Stimulated activated CD8-positive, alpha-beta memory T cell treated with anti-CD3 and anti-CD28 coated beads, Interleukin-7, amount 100 ng/mL, for 4 hours (primary cell): Measurements from ENCODE around the gene RPA1.
"Not testable (repeated sequence)": the region's sequence is repeated elsewhere in the genome, so short reads cannot be mapped to it uniquely, and the experiment has no call there.

ENCODE experiments used
- DNase-seq, 2 donors: peaks; one replicate each; pipeline ENCODE4 v3.0.0-alpha.2; 2020; ENCODE audit warnings: low read depth in 2 of 2

RPA1 gene

DNA sequence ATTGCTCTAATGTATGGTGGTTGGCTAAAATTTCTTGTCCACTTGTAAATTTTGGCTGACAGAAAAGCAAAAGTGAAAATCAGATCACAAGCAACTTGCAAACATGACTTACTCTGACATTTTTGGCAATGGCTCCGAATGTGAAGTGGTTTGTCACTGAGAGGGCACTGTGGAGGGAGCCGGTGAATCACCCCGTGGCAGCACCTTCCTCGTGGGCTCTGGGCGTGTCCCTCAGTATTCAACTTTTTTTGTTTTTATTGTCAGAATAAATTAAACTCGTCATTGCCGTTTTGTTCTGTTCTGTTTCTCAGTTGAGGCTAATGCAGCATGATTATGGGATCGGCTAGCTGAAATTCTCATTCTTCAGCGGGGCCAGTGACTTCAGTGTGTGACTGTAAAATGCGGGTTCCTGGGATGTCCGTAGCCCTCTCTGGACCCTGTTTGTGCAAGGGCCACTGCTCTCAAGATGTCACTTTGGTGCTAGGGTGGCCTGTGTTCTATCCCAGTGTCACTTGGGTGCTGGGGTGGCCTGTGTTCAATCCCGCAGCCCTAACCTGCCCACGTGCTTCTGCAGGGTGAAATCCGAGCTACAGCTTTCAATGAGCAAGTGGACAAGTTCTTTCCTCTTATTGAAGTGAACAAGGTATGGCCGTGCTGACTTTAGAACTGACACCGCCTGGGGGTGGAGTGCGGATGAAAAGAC is 48.8 kb downstream of the RPA1 start:
- no peak for DNase-seq

GRCh38 chr17:1880851-1881630 is 51.2 kb downstream of the RPA1 start:
- no peak for DNase-seq

GRCh38 chr17:1882836-1883235 is 53.0 kb downstream of the RPA1 start:
- no peak for DNase-seq

DNA sequence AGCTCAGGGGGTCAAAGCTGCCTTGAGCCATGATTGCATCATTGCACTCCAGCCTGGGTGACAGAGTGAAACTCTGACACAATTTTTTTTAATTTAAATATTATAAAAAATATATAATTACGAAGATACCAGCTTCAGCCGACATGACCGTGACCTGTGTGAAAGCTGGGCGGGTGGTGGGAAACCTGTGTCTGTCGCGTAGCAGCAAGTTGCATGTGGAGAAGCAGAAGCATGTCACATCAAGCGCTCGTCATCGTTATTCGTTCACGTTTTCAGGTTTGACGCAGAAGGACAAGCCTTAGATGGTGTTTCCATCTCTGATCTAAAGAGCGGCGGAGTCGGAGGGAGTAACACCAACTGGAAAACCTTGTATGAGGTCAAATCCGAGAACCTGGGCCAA is 53.7 kb downstream of the RPA1 start:
- no peak for DNase-seq

GRCh38 chr17:1888741-1889140 is 58.9 kb downstream of the RPA1 start:
- DNase-seq, result no peak

DNA sequence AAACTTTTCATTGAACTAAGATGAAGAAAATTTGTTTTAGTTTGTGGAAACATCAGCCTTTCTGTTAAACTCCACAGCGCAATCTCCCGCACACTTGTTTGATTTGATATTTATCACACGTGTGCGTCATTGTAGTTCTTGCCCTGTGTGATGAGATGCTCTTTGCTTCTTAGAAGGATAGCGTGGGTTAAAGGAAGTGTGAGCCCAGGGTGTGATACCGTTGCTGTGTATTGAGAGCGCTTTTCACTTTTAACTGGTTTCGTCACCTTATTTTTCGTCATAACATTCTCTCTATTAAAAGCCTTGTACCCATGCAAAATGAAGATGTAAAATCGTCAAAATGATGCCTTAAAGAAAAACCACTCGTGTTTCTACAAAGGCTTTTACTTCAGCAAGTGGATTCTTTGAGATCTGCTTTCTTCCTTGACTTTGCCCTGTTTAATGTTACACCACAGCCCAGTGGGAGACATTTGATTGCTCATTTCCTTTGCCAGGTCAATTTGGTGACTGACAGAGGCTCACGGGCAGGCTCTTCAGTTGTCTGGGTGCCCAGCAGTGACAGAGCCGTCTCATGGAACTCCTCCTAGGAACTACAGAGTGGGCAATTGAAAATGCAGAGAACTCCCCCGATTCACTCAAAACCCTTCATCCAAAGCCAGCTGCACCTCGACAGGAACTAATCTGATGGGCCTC is 61.1 kb downstream of the RPA1 start:
- peak in 1 of 2 donors; percentile 20 for DNase-seq

DNA sequence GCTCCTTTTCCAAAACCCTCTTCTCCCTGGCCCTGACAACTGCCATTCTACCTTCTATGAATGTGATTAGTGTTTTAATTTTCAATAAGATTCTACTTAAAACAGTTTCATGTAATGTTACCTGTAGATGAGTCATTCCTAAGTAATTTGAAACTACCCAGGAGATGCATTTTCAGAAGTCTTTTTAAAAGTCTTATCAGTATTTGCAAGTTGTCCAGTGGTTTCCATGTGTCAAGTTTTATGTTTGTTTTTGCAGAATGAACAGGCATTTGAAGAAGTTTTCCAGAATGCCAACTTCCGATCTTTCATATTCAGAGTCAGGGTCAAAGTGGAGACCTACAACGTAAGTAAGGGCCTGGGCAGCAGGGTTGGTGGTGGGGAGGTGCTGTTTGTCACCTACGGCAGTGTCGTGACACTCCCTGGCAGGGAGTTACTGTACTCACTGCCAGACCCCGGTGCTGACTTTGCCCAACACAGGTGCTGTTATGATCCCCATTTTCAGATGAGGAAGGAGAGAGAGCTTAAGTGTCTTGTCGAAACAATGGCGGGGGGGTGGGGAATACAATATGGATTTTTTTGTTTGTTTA is 65.0 kb downstream of the RPA1 start:
- no peak for DNase-seq

- DNase-seq, result not testable (repeated sequence)
Measured at GRCh38 chr17:1895479-1895878, 65.7 kb downstream of the RPA1 start.

GRCh38 chr17:1896243-1897104 is 66.7 kb downstream of the RPA1 start:
- DNase-seq, result no peak

DNA sequence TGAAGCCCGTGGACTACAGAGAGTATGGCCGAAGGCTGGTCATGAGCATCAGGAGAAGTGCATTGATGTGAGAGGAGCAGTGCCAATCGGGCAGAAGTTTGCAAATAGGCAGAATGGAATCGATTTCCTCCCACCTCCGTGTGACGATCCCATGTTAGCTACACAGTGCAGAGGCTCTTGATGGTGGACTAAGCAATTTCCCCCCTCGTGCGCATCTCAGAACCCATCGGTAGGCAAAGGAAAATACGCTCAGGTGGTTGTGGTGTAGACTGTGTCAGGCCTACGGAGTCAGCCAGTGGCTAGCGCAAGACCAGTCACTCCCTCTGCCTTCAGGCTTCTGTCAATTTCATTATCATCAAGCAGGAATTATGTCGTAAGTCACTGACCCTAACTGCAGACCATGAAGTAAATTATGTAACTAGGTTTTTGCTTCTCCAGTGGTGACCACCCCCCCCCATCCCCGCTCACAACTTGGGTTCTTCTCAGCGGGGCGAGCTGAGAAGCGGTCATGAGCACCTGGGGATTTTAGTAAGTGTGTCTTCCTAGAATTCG is 67.4 kb downstream of the RPA1 start:
- DNase-seq, result no peak

GRCh38 chr17:1898332-1898731 is 68.5 kb downstream of the RPA1 start:
- no peak for DNase-seq

GRCh38 chr17:1898872-1899271 is 69.1 kb downstream of the RPA1 start:
- DNase-seq, result no peak

GRCh38 chr17:1899403-1900000 is 69.7 kb downstream of the RPA1 start:
- no peak for DNase-seq

DNA sequence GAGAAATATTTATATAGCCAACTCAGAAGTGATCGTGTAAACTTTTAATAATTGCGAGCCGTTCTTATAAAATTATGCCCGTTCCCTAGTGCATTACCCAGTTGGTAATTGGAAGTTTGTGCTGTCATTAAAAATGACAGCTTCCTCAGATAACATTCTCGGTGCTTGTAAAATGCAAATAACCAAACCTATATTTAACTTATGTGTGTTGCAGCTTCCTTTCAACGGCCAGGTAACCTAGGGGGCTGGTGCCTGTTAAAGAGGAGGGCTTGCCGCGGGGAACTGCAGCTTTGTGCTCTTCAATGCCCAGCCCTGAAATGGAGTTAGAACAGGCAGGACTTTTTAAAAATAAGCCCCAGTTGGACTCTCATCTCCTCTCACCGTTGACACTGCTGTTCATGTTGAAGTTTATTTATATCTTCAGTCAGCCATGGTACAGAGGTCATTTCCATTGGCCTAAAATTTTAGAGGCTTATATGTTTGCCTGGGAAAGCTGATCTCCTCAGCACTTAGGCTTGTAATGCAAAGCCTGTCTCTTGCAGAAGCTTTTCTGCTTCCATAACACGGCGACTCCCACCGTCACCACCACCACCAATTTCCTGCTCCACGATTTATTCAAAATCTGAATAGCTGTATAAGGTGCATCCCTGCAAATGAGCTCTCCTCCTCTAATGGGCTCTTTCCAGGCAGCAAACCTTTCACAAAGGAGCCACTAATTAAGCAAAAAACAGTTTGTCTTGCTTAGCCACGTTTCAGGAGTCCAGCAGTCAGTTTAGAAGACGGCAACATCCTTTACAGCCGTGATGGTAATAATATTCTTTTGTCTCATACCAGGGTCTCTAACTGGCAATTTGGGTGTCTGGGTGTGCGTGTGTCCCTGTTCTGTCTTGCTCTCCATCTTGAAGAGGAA is 74.7 kb downstream of the RPA1 start:
- DNase-seq, result no peak

DNA sequence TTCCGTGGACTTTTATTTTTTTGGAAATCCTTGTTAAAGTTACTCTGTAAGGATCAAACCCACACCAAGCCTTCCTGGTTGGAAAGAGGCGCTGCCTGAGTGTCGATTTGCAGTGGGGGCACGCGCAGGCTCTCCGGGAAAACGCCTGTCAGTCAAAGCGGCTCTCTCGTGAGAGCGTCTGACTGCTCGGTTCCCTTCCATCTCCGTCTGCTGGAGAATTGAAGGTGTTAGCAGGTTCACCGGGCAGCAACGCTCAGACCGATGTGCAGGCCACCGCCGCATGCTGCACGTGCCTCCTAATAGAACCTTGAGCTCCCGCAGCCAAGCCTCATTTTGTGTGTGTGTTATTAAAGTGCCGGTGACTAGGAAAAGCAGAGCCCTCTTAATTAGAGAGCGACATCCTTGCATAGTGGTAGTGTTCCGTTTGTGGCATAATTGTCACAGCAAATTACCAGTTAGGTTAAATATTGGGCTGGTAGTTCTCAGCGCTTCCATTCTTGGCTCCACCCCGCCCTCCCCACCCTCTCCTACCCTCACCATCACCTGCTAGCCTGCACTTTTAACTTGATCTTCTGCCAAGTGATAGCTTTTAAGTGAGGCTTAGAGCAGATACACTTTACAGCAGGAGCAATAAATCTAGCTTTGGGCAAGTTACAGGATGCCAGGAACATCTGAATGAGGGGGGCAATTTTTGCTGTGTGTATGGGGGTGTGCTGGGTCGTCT is 75.5 kb downstream of the RPA1 start:
- no peak for DNase-seq

DNA sequence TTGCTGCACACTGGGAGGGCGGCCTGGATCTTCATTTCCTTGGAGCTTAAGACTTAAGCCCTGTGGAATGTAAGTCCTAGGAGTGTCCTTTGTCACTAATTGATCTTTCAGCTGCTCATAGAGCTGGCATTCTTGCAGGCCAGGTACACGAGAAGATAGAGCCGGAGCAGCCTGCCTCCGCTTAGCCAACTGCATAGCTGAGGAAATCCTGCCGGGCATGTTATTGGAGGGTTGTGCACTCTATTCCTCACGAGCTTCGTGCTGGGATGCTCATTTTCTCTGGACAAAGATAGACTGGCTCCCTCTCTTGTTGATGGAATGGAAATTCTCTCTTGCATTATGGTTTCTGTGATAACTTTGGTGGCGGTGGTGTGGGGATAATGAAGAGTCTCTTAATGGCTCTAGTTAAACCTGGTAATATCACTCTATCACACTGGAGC is 76.9 kb downstream of the RPA1 start:
- DNase-seq, result no peak

GRCh38 chr17:1907216-1907631 is 77.4 kb downstream of the RPA1 start:
- DNase-seq, result no peak

DNA sequence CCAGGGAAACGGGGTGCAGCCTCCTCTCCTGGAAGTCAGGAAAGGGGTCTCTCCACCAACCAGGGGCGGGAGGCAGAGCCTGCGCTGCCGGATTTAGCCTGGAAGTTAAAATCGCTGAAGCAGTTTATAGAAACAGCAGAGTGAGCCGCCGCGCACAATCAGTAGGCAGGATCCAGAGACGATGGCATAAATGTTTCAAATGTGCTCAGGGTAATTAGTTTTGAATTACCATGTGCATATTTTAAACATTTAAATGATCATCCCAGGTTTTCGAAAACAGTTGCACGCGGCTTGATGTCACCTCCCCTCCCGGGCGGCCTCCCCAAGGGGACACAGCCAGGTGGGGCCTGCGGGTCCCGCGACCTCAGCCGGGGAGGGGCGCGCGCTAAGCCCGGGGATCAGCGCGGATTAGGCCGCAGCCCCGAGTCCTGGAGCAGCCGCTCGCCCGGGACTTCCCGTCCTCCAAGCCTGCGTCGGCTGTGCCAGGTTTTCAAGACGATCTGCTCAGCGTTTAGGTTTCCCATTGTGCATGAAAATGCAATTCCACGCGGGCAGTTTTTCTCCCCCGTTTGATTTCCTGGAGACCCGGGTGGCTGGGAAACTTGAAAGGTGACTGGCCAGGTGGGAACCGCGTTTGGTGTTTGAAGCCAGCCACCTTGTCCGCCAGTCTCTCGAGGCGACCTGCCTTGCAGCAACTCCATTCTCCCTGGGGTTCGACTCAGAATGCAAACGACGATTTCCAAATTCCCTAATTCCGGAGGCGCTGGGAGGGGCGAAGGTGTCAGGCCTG is 78.3 kb downstream of the RPA1 start:
- DNase-seq, result no peak
